ENCODE measurements around the gene DHX38.
"Not testable (repeated sequence)": the region's sequence is repeated elsewhere in the genome, so short reads cannot be mapped to it uniquely, and the experiment has no call there.

DHX38 gene

GRCh38 chr16:72093448-72094265 is at the start of gene DHX38, which contains the start of gene TXNL4B:
Gene DHX38 (plus strand): TSS chr16:72093847. CDS start chr16:72096158, 2,311 bp downstream.
Gene TXNL4B (minus strand): TSS chr16:72093620. CDS start chr16:72090749, 2,871 bp downstream.
- TF ChIP-seq GATA3 (IDR thresholded peaks at IDR 0.05; ENCODE audit: low read depth, low read length), result no peak
- no peak for TF ChIP-seq GATA2 (IDR thresholded peaks at IDR 0.05; ENCODE audit: low read depth, low read length)

- TF ChIP-seq GATA2 (IDR thresholded peaks at IDR 0.05; ENCODE audit: low read depth, low read length) (no peak), GATA3 (IDR thresholded peaks at IDR 0.05; ENCODE audit: low read depth, low read length) (no peak)
These were observed 49.4 kb upstream of the DHX38 start for GRCh38 chr16:72044296-72044695.

- TF ChIP-seq GATA2 (IDR thresholded peaks at IDR 0.05; ENCODE audit: low read depth, low read length) (no peak), GATA3 (IDR thresholded peaks at IDR 0.05; ENCODE audit: low read depth, low read length) (no peak)
These were observed 48.8 kb upstream of the DHX38 start for GRCh38 chr16:72044825-72045359.

GRCh38 chr16:72049110-72049509 is 44.5 kb upstream of the DHX38 start:
- TF ChIP-seq GATA2 (IDR thresholded peaks at IDR 0.05; ENCODE audit: low read depth, low read length) (no peak), GATA3 (IDR thresholded peaks at IDR 0.05; ENCODE audit: low read depth, low read length) (no peak)

- no peak for TF ChIP-seq GATA2 (IDR thresholded peaks at IDR 0.05; ENCODE audit: low read depth, low read length)
- no peak for TF ChIP-seq GATA3 (IDR thresholded peaks at IDR 0.05; ENCODE audit: low read depth, low read length)
These were observed 42.7 kb upstream of the DHX38 start for GRCh38 chr16:72050769-72051464.

GRCh38 chr16:72051818-72052217 is 41.8 kb upstream of the DHX38 start:
- TF ChIP-seq GATA2 (IDR thresholded peaks at IDR 0.05; ENCODE audit: low read depth, low read length) (no peak), GATA3 (IDR thresholded peaks at IDR 0.05; ENCODE audit: low read depth, low read length) (no peak)

GRCh38 chr16:72054254-72054847 is 39.3 kb upstream of the DHX38 start, which contains the start of gene HP:
Gene HP (plus strand): TSS chr16:72054505. CDS start chr16:72054653, 148 bp downstream.
- not testable (repeated sequence) for TF ChIP-seq GATA2, GATA3 (IDR thresholded peaks at IDR 0.05; ENCODE audit: low read depth, low read length)

- TF ChIP-seq GATA3 (IDR thresholded peaks at IDR 0.05; ENCODE audit: low read depth, low read length) (no peak), GATA2 (IDR thresholded peaks at IDR 0.05; ENCODE audit: low read depth, low read length) (no peak)
These were observed 37.7 kb upstream of the DHX38 start for GRCh38 chr16:72055911-72056310.

- TF ChIP-seq GATA3 (IDR thresholded peaks at IDR 0.05; ENCODE audit: low read depth, low read length), result no peak
- no peak for TF ChIP-seq GATA2 (IDR thresholded peaks at IDR 0.05; ENCODE audit: low read depth, low read length)
These were observed 33.2 kb upstream of the DHX38 start for GRCh38 chr16:72060405-72060804.

- TF ChIP-seq GATA3 (IDR thresholded peaks at IDR 0.05; ENCODE audit: low read depth, low read length) (no peak), GATA2 (IDR thresholded peaks at IDR 0.05; ENCODE audit: low read depth, low read length) (no peak)
These were observed 32.1 kb upstream of the DHX38 start for GRCh38 chr16:72061564-72061963.

- TF ChIP-seq GATA3 (IDR thresholded peaks at IDR 0.05; ENCODE audit: low read depth, low read length) (no peak), GATA2 (IDR thresholded peaks at IDR 0.05; ENCODE audit: low read depth, low read length) (no peak)
These were observed 29.2 kb upstream of the DHX38 start for GRCh38 chr16:72064361-72064894.

GRCh38 chr16:72066747-72067146 is 26.9 kb upstream of the DHX38 start:
- TF ChIP-seq GATA3 (IDR thresholded peaks at IDR 0.05; ENCODE audit: low read depth, low read length) (no peak), GATA2 (IDR thresholded peaks at IDR 0.05; ENCODE audit: low read depth, low read length) (no peak)

GRCh38 chr16:72068930-72069329 is 24.7 kb upstream of the DHX38 start:
- no peak for TF ChIP-seq GATA2 (IDR thresholded peaks at IDR 0.05; ENCODE audit: low read depth, low read length)
- TF ChIP-seq GATA3 (IDR thresholded peaks at IDR 0.05; ENCODE audit: low read depth, low read length), result no peak

All from SH-SY5Y (cell line).